Endothelial cell (in vitro differentiated cells): ENCODE measurements around the gene LARP4B. TPM values are rescaled to one million over a fixed set of nuclear protein-coding genes. Genes with fewer than 3 reads are reported as not detected.

Experiments used
- DNase-seq: peaks from one replicate; pipeline ENCODE4 v3.0.0; 2021; ENCODE audit warnings: low spot score
- H3K27ac Mint-ChIP-seq: one replicate; pipeline ENCODE4 v1.8.0; 2021; ENCODE audit warnings: mixed read lengths, inconsistent platforms; ENCODE audit not compliant: unreplicated experiment
- H3K27me3 Mint-ChIP-seq: one replicate; pipeline ENCODE4 v1.8.0; 2021; ENCODE audit warnings: mild to moderate bottlenecking, moderate library complexity, mixed read lengths, inconsistent platforms; ENCODE audit not compliant: unreplicated experiment
- H3K36me3 Mint-ChIP-seq: one replicate; pipeline ENCODE4 v1.8.0; 2021; ENCODE audit warnings: mild to moderate bottlenecking, low read depth, mixed read lengths, inconsistent platforms; ENCODE audit not compliant: unreplicated experiment
- H3K4me1 Mint-ChIP-seq: one replicate; pipeline ENCODE4 v1.8.0; 2021; ENCODE audit warnings: mild to moderate bottlenecking, mixed read lengths, inconsistent platforms; ENCODE audit not compliant: unreplicated experiment
- H3K4me3 Mint-ChIP-seq: one replicate; pipeline ENCODE4 v1.8.0; 2021; ENCODE audit warnings: mild to moderate bottlenecking, mixed read lengths, inconsistent platforms; ENCODE audit not compliant: unreplicated experiment
- H3K9me3 Mint-ChIP-seq: one replicate; pipeline ENCODE4 v1.8.0; 2021; ENCODE audit warnings: mixed read lengths, inconsistent platforms; ENCODE audit not compliant: unreplicated experiment
- CTCF ChIP-seq: fragments of 200-600 bp; sonication (generic); IDR thresholded peaks from one replicate; pipeline ENCODE4 v1.5.0; 2021; ENCODE audit warnings: antibody characterized with exemption; ENCODE audit not compliant: unreplicated experiment
- total RNA-seq: library from RNA; stranded (reverse); fragmentation: NEBNext Ultra II Directional; extraction: Animal tissue kit (Norgen Biotek cat#: 25700); gene quantifications from one replicate; pipeline ENCODE4 v1.2.1, GENCODE V29; 2021; ENCODE audit not compliant: unreplicated experiment

LARP4B gene
- total RNA-seq, 1 donor from 2014 or later, result 91.8 TPM

- Mint-ChIP-seq H3K36me3 (peaks cover 65% of the 10 kb centered on the region), H3K27me3 (no peaks in the 10 kb centered on the region), H3K4me3 (no peak overlapping the region), H3K9me3 (no peaks in the 10 kb centered on the region), H3K4me1 (peaks cover 6% of the 10 kb centered on the region), H3K27ac (no peak overlapping the region)
- no peak for TF ChIP-seq CTCF
- no peak for DNase-seq
These were observed 79.6 kb downstream of the LARP4B start for GRCh38 chr10:851901-852300.

DNA sequence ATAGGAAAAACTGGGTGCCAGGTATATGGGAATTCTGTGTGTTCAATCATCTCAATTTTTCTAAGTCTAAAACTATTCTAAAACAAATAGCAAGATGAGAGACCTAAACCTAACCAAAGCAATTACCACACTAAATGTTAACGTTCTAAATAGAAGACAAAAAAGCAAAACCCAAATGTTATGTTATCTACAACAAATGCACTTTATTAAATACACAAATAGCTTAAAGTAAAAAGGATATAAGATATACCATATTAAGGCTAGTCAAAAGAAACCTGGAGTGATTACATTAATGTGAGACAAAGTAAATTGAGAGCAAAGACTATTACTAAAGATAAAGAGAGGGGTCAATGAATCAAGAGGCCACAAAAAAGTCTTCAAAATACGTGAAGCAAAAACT lies 81.4 kb downstream of the LARP4B start:
- TF ChIP-seq CTCF, result no peak
- Mint-ChIP-seq H3K4me3 (peak overlapping the region; percentile 43), H3K36me3 (peaks cover 73% of the 10 kb centered on the region), H3K9me3 (no peaks in the 10 kb centered on the region), H3K4me1 (peaks cover 24% of the 10 kb centered on the region), H3K27me3 (no peaks in the 10 kb centered on the region), H3K27ac (peak overlapping the region; percentile 31)
- DNase-seq, result no peak

DNA sequence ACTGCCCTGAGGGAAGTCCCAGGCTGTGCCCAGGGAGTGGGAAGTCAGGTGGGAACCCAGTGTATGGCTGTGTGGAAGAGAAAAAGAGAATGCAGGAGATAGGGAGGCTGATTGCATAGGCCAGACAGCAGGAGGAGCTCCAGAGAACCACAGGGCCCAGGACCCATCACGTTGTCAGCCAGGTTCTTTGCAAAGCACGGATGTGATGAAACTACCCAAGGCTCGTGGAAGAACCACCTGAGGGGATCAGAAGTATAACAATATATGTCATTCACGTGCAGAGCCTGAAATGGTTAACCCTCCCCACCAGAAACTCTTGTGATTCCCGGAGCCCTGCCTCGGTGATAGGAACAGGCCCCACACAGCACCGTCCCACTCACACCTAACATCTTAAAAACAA lies 83.6 kb downstream of the LARP4B start:
- Mint-ChIP-seq H3K9me3 (no peaks in the 10 kb centered on the region), H3K27me3 (no peaks in the 10 kb centered on the region), H3K27ac (no peak overlapping the region), H3K4me1 (peaks cover 34% of the 10 kb centered on the region), H3K36me3 (peaks cover 71% of the 10 kb centered on the region), H3K4me3 (no peak overlapping the region)
- TF ChIP-seq CTCF, result no peak
- no peak for DNase-seq

DNA sequence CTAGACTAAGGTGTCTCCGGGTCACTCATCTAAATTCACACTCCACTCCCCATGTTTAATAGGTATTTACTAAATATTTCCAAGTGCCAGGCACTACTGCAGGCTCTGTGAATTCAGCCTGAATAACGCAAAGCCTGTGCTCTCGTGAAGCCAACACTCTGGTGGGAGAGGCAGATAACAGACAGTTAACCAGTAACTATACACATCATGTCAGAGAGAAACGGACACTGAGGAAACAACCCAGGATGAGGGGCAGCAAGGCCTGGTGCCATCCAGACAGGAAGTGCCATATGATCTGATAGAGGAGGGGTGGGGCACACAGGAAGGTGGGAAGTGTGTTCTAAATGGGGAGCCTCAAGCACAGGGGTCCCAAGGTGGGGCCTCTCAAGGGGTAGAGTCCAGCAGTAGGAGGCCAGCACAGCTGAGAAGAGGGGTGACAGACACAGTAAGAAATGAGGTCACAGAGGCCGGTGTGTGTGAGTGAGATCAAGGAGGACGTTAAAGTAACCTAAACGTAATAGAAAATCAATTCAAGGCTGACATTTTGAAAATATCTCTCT lies 85.3 kb downstream of the LARP4B start:
- no peak for DNase-seq
- H3K9me3 Mint-ChIP-seq, result no peaks in the 10 kb centered on the region
- H3K27me3 Mint-ChIP-seq, result no peaks in the 10 kb centered on the region
- peak overlapping the region; percentile 33 for H3K27ac Mint-ChIP-seq
- H3K4me1 Mint-ChIP-seq, result peaks cover 34% of the 10 kb centered on the region
- H3K4me3 Mint-ChIP-seq, result peak overlapping the region; percentile 35
- no peak for TF ChIP-seq CTCF
- peaks cover 61% of the 10 kb centered on the region for H3K36me3 Mint-ChIP-seq

DNA sequence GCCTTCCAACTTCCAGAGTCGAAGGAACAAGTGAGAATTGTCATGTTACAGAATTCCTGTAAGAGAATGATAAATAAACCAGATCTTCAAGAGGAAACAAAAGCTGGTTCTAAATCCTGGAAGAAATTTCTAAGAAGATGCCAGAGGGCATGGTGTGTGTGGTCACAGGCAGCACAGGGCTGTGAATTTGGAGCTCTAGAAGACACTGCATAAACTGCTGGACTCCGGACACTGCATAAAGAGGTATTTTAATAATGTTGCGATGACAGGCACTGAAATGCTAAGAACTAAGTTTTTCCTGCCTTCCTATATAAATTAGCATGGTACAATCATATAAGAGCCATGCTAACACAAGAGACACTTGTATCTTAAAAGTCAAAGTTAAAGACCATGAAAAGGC lies 86.0 kb downstream of the LARP4B start:
- no peaks in the 10 kb centered on the region for H3K27me3 Mint-ChIP-seq
- H3K4me3 Mint-ChIP-seq, result no peak overlapping the region
- H3K4me1 Mint-ChIP-seq, result peaks cover 34% of the 10 kb centered on the region
- TF ChIP-seq CTCF, result no peak
- no peaks in the 10 kb centered on the region for H3K9me3 Mint-ChIP-seq
- H3K27ac Mint-ChIP-seq, result peak overlapping the region; percentile 64
- DNase-seq, result no peak
- peaks cover 56% of the 10 kb centered on the region for H3K36me3 Mint-ChIP-seq
